ENCODE results near the gene RNF10. TPM values are rescaled to one million over a fixed set of nuclear protein-coding genes. Genes with fewer than 3 reads are reported as not detected.
"Not testable (repeated sequence)": the region's sequence is repeated elsewhere in the genome, so short reads cannot be mapped to it uniquely, and the experiment has no call there.

RNF10 gene
- polyA plus RNA-seq, 1 donor (not counting 4 experiments of a cell fraction or from before 2014, with no cell fraction given), result 60.3 TPM

DNA sequence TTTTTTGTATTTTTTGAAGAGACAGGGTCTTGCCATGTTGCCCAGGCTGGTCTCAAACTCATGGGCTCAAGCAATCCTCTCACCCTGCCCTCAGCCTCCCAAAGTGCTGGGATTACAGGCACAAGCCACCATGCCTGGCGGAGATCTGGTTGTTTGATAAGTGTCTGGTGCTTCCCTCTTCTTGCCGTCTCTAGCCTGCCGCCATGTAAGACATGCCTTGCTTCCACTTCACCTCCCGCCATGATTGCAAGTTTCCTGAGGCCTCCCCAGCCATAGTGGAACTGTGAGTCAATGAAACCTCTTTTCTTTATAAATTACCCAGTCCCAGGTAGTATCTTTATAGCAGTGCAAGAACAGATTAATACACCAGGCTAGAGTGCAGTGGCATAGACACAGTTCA is 83.6 kb downstream of the RNF10 start:
- H4K20me1 ChIP-seq (ENCODE audit: control insufficient read depth, extremely low read depth, insufficient read depth, low read length); H3K9ac ChIP-seq (ENCODE audit: control insufficient read depth, extremely low read depth, insufficient read depth, low read length); H3K27me3 ChIP-seq (ENCODE audit: control insufficient read depth, extremely low read depth, insufficient read depth, low read length); H3K4me2 ChIP-seq (ENCODE audit: control insufficient read depth, extremely low read depth, insufficient read depth, low read depth, low read length); DNase-seq (ENCODE audit: low read depth, low spot score); H3K79me2 ChIP-seq (ENCODE audit: control insufficient read depth, insufficient read depth, low read length); dilution Hi-C loops (cut with MboI; ENCODE audit: extremely low pct_ligation_motif_present, low sequenced_read_pairs); H2AFZ ChIP-seq (ENCODE audit: control insufficient read depth, low read length); H3K27ac ChIP-seq (ENCODE audit: control insufficient read depth, insufficient read depth, low read length); FAIRE-seq; H3K9me3 ChIP-seq (ENCODE audit: control insufficient read depth, low read depth, low read length); H3K4me3 ChIP-seq (ENCODE audit: control insufficient read depth in 2 of 3, extremely low read depth in 1 of 3, insufficient read depth in 2 of 3, low read depth in 1 of 3, low read length in 3 of 3); H3K9me1 ChIP-seq (ENCODE audit: control insufficient read depth, extremely low read depth, insufficient read depth, low read length); H3K36me3 ChIP-seq (ENCODE audit: control insufficient read depth in 2 of 2, extremely low read depth in 1 of 2, insufficient read depth in 2 of 2, low read length in 2 of 2): not testable (repeated sequence)
- peaks cover 12% of the 10 kb centered on the region for H3K4me1 ChIP-seq (ENCODE audit: control insufficient read depth, extremely low read depth, insufficient read depth, low read length)

GRCh38 chr12:120618954-120619615 is 84.9 kb downstream of the RNF10 start:
- Histone ChIP-seq H3K36me3 (ENCODE audit: control insufficient read depth in 2 of 2, extremely low read depth in 1 of 2, insufficient read depth in 2 of 2, low read length in 2 of 2) (no peaks in the 10 kb centered on the region), H3K4me3 (ENCODE audit: control insufficient read depth in 2 of 3, extremely low read depth in 1 of 3, insufficient read depth in 2 of 3, low read depth in 1 of 3, low read length in 3 of 3) (no peak overlapping the region), H2AFZ (ENCODE audit: control insufficient read depth, low read length) (no peak overlapping the region), H3K27me3 (ENCODE audit: control insufficient read depth, extremely low read depth, insufficient read depth, low read length) (peaks cover 3% of the 10 kb centered on the region), H3K9me1 (ENCODE audit: control insufficient read depth, extremely low read depth, insufficient read depth, low read length) (no peaks in the 10 kb centered on the region), H3K27ac (ENCODE audit: control insufficient read depth, insufficient read depth, low read length) (no peak overlapping the region), H3K4me1 (ENCODE audit: control insufficient read depth, extremely low read depth, insufficient read depth, low read length) (peaks cover 12% of the 10 kb centered on the region), H3K9ac (ENCODE audit: control insufficient read depth, extremely low read depth, insufficient read depth, low read length) (no peak overlapping the region), H3K79me2 (ENCODE audit: control insufficient read depth, insufficient read depth, low read length) (no peaks in the 10 kb centered on the region), H3K9me3 (ENCODE audit: control insufficient read depth, low read depth, low read length) (no peaks in the 10 kb centered on the region), H4K20me1 (ENCODE audit: control insufficient read depth, extremely low read depth, insufficient read depth, low read length) (no peaks in the 10 kb centered on the region), H3K4me2 (ENCODE audit: control insufficient read depth, extremely low read depth, insufficient read depth, low read depth, low read length) (no peak overlapping the region)
- TF ChIP-seq, protein P1, sequence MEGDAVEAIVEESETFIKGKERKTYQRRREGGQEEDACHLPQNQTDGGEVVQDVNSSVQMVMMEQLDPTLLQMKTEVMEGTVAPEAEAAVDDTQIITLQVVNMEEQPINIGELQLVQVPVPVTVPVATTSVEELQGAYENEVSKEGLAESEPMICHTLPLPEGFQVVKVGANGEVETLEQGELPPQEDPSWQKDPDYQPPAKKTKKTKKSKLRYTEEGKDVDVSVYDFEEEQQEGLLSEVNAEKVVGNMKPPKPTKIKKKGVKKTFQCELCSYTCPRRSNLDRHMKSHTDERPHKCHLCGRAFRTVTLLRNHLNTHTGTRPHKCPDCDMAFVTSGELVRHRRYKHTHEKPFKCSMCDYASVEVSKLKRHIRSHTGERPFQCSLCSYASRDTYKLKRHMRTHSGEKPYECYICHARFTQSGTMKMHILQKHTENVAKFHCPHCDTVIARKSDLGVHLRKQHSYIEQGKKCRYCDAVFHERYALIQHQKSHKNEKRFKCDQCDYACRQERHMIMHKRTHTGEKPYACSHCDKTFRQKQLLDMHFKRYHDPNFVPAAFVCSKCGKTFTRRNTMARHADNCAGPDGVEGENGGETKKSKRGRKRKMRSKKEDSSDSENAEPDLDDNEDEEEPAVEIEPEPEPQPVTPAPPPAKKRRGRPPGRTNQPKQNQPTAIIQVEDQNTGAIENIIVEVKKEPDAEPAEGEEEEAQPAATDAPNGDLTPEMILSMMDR (optimal IDR thresholded peaks at IDR 0.05 in 1 of 3, IDR thresholded peaks at IDR 0.05 in 1 of 3, conservative IDR thresholded peaks at IDR 0.05 in 1 of 3; ENCODE audit: extremely low read depth in 1 of 3, insufficient read depth in 2 of 3, low read length in 3 of 3), result no peak
- TF ChIP-seq EZH2 (IDR thresholded peaks at IDR 0.05; ENCODE audit: low read length), result no peak
- DNase-seq (ENCODE audit: low read depth, low spot score) (no peak), FAIRE-seq (no peak)
- dilution Hi-C loops (cut with MboI; ENCODE audit: extremely low pct_ligation_motif_present, low sequenced_read_pairs), result no loop called here

- FAIRE-seq (peak; percentile 80), DNase-seq (ENCODE audit: low read depth, low spot score) (peak; percentile 68)
- no peak overlapping the region for H2AFZ ChIP-seq (ENCODE audit: control insufficient read depth, low read length)
- H3K79me2 ChIP-seq (ENCODE audit: control insufficient read depth, insufficient read depth, low read length), result no peaks in the 10 kb centered on the region
- no peaks in the 10 kb centered on the region for H3K9me1 ChIP-seq (ENCODE audit: control insufficient read depth, extremely low read depth, insufficient read depth, low read length)
- no peak overlapping the region for H3K27ac ChIP-seq (ENCODE audit: control insufficient read depth, insufficient read depth, low read length)
- peak overlapping the region; percentile 10 for H3K4me2 ChIP-seq (ENCODE audit: control insufficient read depth, extremely low read depth, insufficient read depth, low read depth, low read length)
- no peaks in the 10 kb centered on the region for H4K20me1 ChIP-seq (ENCODE audit: control insufficient read depth, extremely low read depth, insufficient read depth, low read length)
- no peak for TF ChIP-seq EZH2 (IDR thresholded peaks at IDR 0.05; ENCODE audit: low read length)
- TF ChIP-seq, protein P1 (optimal IDR thresholded peaks at IDR 0.05 in 1 of 3, IDR thresholded peaks at IDR 0.05 in 1 of 3, conservative IDR thresholded peaks at IDR 0.05 in 1 of 3; ENCODE audit: extremely low read depth in 1 of 3, insufficient read depth in 2 of 3, low read length in 3 of 3), result peak in 1 of 3 experiments; percentile 14
- H3K27me3 ChIP-seq (ENCODE audit: control insufficient read depth, extremely low read depth, insufficient read depth, low read length), result peaks cover 3% of the 10 kb centered on the region
- peaks cover 12% of the 10 kb centered on the region for H3K4me1 ChIP-seq (ENCODE audit: control insufficient read depth, extremely low read depth, insufficient read depth, low read length)
- no peak overlapping the region for H3K4me3 ChIP-seq (ENCODE audit: control insufficient read depth in 2 of 3, extremely low read depth in 1 of 3, insufficient read depth in 2 of 3, low read depth in 1 of 3, low read length in 3 of 3)
- no peak overlapping the region for H3K9ac ChIP-seq (ENCODE audit: control insufficient read depth, extremely low read depth, insufficient read depth, low read length)
- no peaks in the 10 kb centered on the region for H3K9me3 ChIP-seq (ENCODE audit: control insufficient read depth, low read depth, low read length)
- dilution Hi-C loops (cut with MboI; ENCODE audit: extremely low pct_ligation_motif_present, low sequenced_read_pairs), result no loop called here
- H3K36me3 ChIP-seq (ENCODE audit: control insufficient read depth in 2 of 2, extremely low read depth in 1 of 2, insufficient read depth in 2 of 2, low read length in 2 of 2), result no peaks in the 10 kb centered on the region
These were observed 86.5 kb downstream of the RNF10 start for GRCh38 chr12:120620624-120621023.
